Erythroblast (primary cell): ENCODE measurements around the gene BMERB1.

Source experiments
- GATA1 ChIP-seq: IDR thresholded peaks from 2 replicates; pipeline ENCODE4 v1.6.1; 2011; ENCODE audit warnings: low read depth, mild to moderate bottlenecking, control low read depth, low read length, moderate library complexity
- POLR2A ChIP-seq: IDR thresholded peaks from 2 replicates; pipeline ENCODE4 v1.6.1; 2011; ENCODE audit warnings: mild to moderate bottlenecking, low read length

GRCh38 chr16:15611610-15612009 lies 177.2 kb downstream of the BMERB1 start:
- no peak for TF ChIP-seq POLR2A
- TF ChIP-seq GATA1 = no peak
